ENCODE data around the gene SRSF1. TPM values are rescaled to one million over a fixed set of nuclear protein-coding genes. Genes with fewer than 3 reads are reported as not detected.

SRSF1 gene
- total and polyA plus RNA-seq, 2 of the 4 experiments (the other 2 are of a cell fraction), result 190 to 357 TPM

DNA sequence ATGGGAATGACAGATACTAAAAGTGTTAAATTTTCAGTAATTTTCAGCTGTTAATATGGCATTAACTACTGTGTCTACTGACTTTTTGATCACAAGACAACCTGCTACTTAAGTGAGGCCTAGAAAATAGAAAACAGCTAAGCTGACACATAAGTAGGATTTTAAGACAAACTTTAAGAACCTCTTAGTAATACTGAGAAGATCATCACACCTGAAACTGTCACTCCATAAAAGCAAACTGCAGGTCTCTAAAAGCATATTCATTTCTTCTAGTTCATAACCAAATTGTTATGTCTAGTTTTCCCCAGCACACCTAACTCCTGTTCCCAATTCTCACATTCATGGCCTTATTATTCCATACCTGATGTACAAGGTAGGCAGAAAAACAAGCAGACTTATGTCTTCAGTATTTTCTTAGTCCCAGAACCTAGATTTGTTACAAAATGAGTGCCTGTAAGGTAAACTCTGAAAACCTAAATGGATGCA, 8.0 kb downstream of the SRSF1 start:
- no peaks in the 10 kb centered on the region for H3K9me3 ChIP-seq (ENCODE audit: control insufficient read depth, insufficient read depth, low read length)
- H2BK15ac ChIP-seq (ENCODE audit: low read depth, low read length), result no peak overlapping the region
- H2AK5ac ChIP-seq (ENCODE audit: low read depth, low read length), result no peak overlapping the region
- no peak overlapping the region for H3K4me3 ChIP-seq (ENCODE audit: insufficient read depth, low read depth, low read length)
- POLR2A ChIA-PET (ENCODE audit: unreplicated experiment), result interaction anchor here (0.6 to 1.0 kb wide), 3 partner anchors 11 to 1085 kb away, joined by 3 read pairs; partner anchors contain the start of genes TRIM25 and VEZF1
- DNase-seq (no peak), ATAC-seq (ENCODE audit: low read depth) (no peak)
- no peaks in the 10 kb centered on the region for H3K27me3 ChIP-seq (ENCODE audit: control insufficient read depth, insufficient read depth, low read length)
- H3K4ac ChIP-seq (ENCODE audit: low read depth, low read length), result no peak overlapping the region
- no peak overlapping the region for H2BK5ac ChIP-seq (ENCODE audit: low read depth, low read length, poor library complexity, severe bottlenecking)
- no peak overlapping the region for H4K5ac ChIP-seq (ENCODE audit: low read depth, low read length)
- no peak overlapping the region for H4K8ac ChIP-seq (ENCODE audit: low read depth in 2 of 2, low read length in 2 of 2)
- dilution Hi-C loops (cut with HindIII; ENCODE audit: low sequenced_read_pairs, unreplicated experiment) (loop anchor here (25.0 kb wide), 1 partner anchor 137 kb away; the partner anchor contains the start of gene MRPS23), intact Hi-C loops (cut with micrococcal nuclease) (loop anchor here (1.0 to 2.0 kb wide), 3 partner anchors 141 to 868 kb away; partner anchors contain the start of gene MRPS23), in situ Hi-C loops (cut with MboI; ENCODE audit: low sequenced_read_pairs) (loop anchor here (5.0 kb wide), 1 partner anchor 142 kb away; no protein-coding TSS in a partner anchor)
- CTCF ChIA-PET, result interaction anchor here (0.6 to 4.0 kb wide), 15 partner anchors 9 to 166 kb away, joined by 3 to 26 read pairs (median 4); partner anchors contain the start of genes CUEDC1 and VEZF1
- H4K91ac ChIP-seq (ENCODE audit: insufficient read depth, low read depth, low read length), result no peak overlapping the region
- no peak overlapping the region for H3K9ac ChIP-seq (ENCODE audit: low read depth, low read length)
- peaks cover 40% of the 10 kb centered on the region; the same call in 1 of the 2 replicates for H4K20me1 ChIP-seq (ENCODE audit: insufficient read depth, low read length)
- no peak overlapping the region for H3K18ac ChIP-seq (ENCODE audit: low read depth, low read length)
- H3K27ac ChIP-seq (ENCODE audit: insufficient read depth, low read length), result no peak overlapping the region
- H2BK120ac ChIP-seq (ENCODE audit: low read depth, low read length), result no peak overlapping the region
- 0 out of 2 replicates have a peak, but pooled peaks cover 2% of the 10 kb centered on the region for H3K4me1 ChIP-seq (ENCODE audit: control insufficient read depth, insufficient read depth, low read length)
- no peak overlapping the region for H2BK20ac ChIP-seq (ENCODE audit: low read depth, low read length)
- no peak overlapping the region for H3K4me2 ChIP-seq (ENCODE audit: low read depth, low read length)
- H3K14ac ChIP-seq (replicated peaks; ENCODE audit: low read depth, low read length), result no peak overlapping the region
- H3K36me3 ChIP-seq (ENCODE audit: control insufficient read depth, insufficient read depth, low read length), result peaks cover 17% of the 10 kb centered on the region
- H2AK9ac ChIP-seq (replicated peaks; ENCODE audit: low read depth, low read length, poor library complexity), result no peak overlapping the region
- no peak overlapping the region for H3K56ac ChIP-seq (ENCODE audit: extremely low read depth, insufficient read depth, low read length)
- H3K9me1 ChIP-seq (ENCODE audit: insufficient read depth, low read length), result no peaks in the 10 kb centered on the region
- BruUV-seq (replicated peaks), result no TSS peak
- H3K79me1 ChIP-seq (ENCODE audit: low read depth in 1 of 2, low read length in 2 of 2), result peaks cover 4 to 23% of the 10 kb centered on the region in 2 experiments; a peak in 3 of 4 replicates
- no peak overlapping the region for H3K23ac ChIP-seq (ENCODE audit: low read depth, low read length)
- TF ChIP-seq, protein P1, sequence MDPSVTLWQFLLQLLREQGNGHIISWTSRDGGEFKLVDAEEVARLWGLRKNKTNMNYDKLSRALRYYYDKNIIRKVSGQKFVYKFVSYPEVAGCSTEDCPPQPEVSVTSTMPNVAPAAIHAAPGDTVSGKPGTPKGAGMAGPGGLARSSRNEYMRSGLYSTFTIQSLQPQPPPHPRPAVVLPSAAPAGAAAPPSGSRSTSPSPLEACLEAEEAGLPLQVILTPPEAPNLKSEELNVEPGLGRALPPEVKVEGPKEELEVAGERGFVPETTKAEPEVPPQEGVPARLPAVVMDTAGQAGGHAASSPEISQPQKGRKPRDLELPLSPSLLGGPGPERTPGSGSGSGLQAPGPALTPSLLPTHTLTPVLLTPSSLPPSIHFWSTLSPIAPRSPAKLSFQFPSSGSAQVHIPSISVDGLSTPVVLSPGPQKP (IDR thresholded peaks at IDR 0.05; ENCODE audit: borderline replicate concordance, low read depth, low read length), result no peak
- TF ChIP-seq RFX5 (IDR thresholded peaks at IDR 0.05; ENCODE audit: low read depth, low read length) (no peak), CEBPB (IDR thresholded peaks at IDR 0.05; ENCODE audit: low read depth, low read length) (no peak), MAFK (IDR thresholded peaks at IDR 0.05; ENCODE audit: low read depth, low read length) (no peak), RCOR1 (IDR thresholded peaks at IDR 0.05; ENCODE audit: insufficient replicate concordance, low read length) (no peak), RAD21 (IDR thresholded peaks at IDR 0.05; ENCODE audit: low read length) (no peak), NFE2L2 (IDR thresholded peaks at IDR 0.05; ENCODE audit: low read depth, low read length) (no peak), BHLHE40 (IDR thresholded peaks at IDR 0.05; ENCODE audit: low read depth, low read length) (no peak), MXI1 (IDR thresholded peaks at IDR 0.05; ENCODE audit: borderline replicate concordance, low read depth, low read length) (no peak), MAZ (IDR thresholded peaks at IDR 0.05; ENCODE audit: borderline replicate concordance, low read depth, low read length) (no peak)
- H2AFZ ChIP-seq (replicated peaks; ENCODE audit: low read length, poor library complexity), result no peak overlapping the region

Measured in IMR-90 (cell line).